MCF 10A (cell line): ENCODE results near the gene ALOXE3. TPM values are rescaled to one million over a fixed set of nuclear protein-coding genes. Genes with fewer than 3 reads are reported as not detected.

Source experiments
- BruUV-seq: library from RNA; stranded (reverse); fragments of 400-500 nt; replicated peaks from 2 replicates; lab custom pipeline; 2021; lab: Mats Ljungman, UMichigan
- CTCF ChIA-PET: fragments of 300-600 bp; sonication (Branson Sonifier 250); formaldehyde crosslinking; extraction: SDS; loops from one replicate; lab custom pipeline; 2021; ENCODE audit warnings: antibody characterized with exemption, inconsistent platforms; lab: Yijun Ruan, JAX
- POLR2A ChIA-PET: fragments of 300-600, 350-650 bp; sonication (Branson Sonifier 250); formaldehyde crosslinking; extraction: SDS; loops from one replicate; lab custom pipeline; 2020; ENCODE audit warnings: antibody characterized with exemption, inconsistent platforms; lab: Yijun Ruan, JAX
- DNase-seq: peaks from one replicate; pipeline ENCODE4 v3.0.0-alpha.2; 2018; ENCODE audit not compliant: unreplicated experiment
- H3K27ac Mint-ChIP-seq: one replicate; pipeline ENCODE4 v1.8.0; 2022; ENCODE audit warnings: mild to moderate bottlenecking, low read depth, mixed read lengths; ENCODE audit not compliant: unreplicated experiment
- H3K27me3 Mint-ChIP-seq: one replicate; pipeline ENCODE4 v1.8.0; 2022; ENCODE audit warnings: mixed read lengths; ENCODE audit not compliant: insufficient read depth, unreplicated experiment
- H3K36me3 Mint-ChIP-seq: one replicate; pipeline ENCODE4 v1.8.0; 2022; ENCODE audit warnings: mild to moderate bottlenecking, moderate library complexity, mixed read lengths; ENCODE audit not compliant: insufficient read depth, unreplicated experiment
- H3K4me1 Mint-ChIP-seq: one replicate; pipeline ENCODE4 v1.8.0; 2022; ENCODE audit warnings: mixed read lengths; ENCODE audit not compliant: insufficient read depth, unreplicated experiment
- H3K4me3 Mint-ChIP-seq: one replicate; pipeline ENCODE4 v1.8.0; 2022; ENCODE audit warnings: mild to moderate bottlenecking, moderate library complexity, mixed read lengths; ENCODE audit not compliant: unreplicated experiment
- H3K9me3 Mint-ChIP-seq: one replicate; pipeline ENCODE4 v1.8.0; 2022; ENCODE audit warnings: mixed read lengths; ENCODE audit not compliant: unreplicated experiment
- intact Hi-C: fragments of 100-400 bp; cut with micrococcal nuclease; formaldehyde crosslinking; loops from 2 replicates; pipeline ENCODE4 v1.14.1; 2022
- total RNA-seq: library from RNA; stranded (reverse); gene quantifications from 2 replicates; pipeline ENCODE4 v1.2.3, GENCODE V29; 2022
- TF ChIP-seq, protein P1 (sequence below): fragments of 200-600 bp; IDR thresholded peaks from one replicate; pipeline ENCODE4 v1.8.0; 2022; ENCODE audit warnings: antibody characterized with exemption, mild to moderate bottlenecking; ENCODE audit not compliant: unreplicated experiment

The ALOXE3 gene
- total RNA-seq, 1 experiment from 2014 or later, result 13.1 TPM

DNA sequence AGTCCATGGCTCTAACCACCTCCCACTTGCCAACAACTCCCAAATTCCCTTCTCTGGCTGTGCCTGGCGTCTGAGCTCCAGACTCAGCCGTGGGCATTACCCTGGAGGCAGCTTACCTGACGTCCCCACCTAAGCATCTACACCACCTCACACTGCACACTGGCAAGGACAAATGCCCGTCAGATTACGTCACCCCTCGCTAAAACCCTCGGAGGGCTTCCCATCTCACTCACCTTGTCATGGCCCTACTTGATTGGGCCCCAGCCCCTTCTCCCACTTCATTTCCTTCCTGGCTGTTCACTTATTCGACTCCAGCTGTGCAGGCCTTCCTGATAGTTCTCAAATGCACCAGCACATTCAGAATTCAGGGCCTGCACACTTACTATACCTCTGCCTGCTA lies 13.4 kb downstream of the ALOXE3 start:
- no peak for DNase-seq
- ChIA-PET POLR2A (interaction anchor here (0.6 to 3.4 kb wide), 9 partner anchors 11 to 99 kb away, joined by 3 to 17 read pairs (median 3); no protein-coding TSS in a partner anchor), CTCF (interaction anchor here (0.9 to 14.2 kb wide), 8 partner anchors 11 to 48 kb away, joined by 3 to 233 read pairs (median 9); partner anchors contain the start of genes ALOX12B and ALOXE3)
- H3K4me1 Mint-ChIP-seq, result peaks cover 46% of the 10 kb centered on the region
- no TSS peak for BruUV-seq
- H3K27me3 Mint-ChIP-seq, result no peaks in the 10 kb centered on the region
- H3K4me3 Mint-ChIP-seq, result no peak overlapping the region
- TF ChIP-seq, protein P1, sequence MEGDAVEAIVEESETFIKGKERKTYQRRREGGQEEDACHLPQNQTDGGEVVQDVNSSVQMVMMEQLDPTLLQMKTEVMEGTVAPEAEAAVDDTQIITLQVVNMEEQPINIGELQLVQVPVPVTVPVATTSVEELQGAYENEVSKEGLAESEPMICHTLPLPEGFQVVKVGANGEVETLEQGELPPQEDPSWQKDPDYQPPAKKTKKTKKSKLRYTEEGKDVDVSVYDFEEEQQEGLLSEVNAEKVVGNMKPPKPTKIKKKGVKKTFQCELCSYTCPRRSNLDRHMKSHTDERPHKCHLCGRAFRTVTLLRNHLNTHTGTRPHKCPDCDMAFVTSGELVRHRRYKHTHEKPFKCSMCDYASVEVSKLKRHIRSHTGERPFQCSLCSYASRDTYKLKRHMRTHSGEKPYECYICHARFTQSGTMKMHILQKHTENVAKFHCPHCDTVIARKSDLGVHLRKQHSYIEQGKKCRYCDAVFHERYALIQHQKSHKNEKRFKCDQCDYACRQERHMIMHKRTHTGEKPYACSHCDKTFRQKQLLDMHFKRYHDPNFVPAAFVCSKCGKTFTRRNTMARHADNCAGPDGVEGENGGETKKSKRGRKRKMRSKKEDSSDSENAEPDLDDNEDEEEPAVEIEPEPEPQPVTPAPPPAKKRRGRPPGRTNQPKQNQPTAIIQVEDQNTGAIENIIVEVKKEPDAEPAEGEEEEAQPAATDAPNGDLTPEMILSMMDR, result no peak
- H3K9me3 Mint-ChIP-seq, result peaks cover 6% of the 10 kb centered on the region
- H3K36me3 Mint-ChIP-seq, result no peaks in the 10 kb centered on the region
- intact Hi-C loops, result no loop called here
- peak overlapping the region; percentile 95 for H3K27ac Mint-ChIP-seq

DNA sequence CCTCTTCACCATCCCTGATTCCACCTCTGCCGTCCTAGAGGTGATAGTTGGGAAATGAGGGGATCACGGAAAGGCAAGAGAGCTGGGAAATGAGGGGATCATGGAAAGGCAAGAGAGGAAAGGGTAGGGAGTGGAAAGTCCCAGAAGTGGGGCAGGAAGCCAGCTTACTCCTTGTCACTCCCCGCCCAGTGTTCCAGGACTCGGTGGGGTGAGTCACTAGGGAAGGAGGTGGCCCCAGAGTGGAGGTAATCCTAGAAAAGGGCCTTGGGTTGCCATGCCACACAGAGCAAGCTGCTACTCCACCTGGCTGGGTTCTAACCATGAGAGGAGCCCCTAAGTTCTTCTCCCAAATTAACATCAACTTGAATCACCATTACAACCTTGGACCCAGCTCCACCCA lies 14.8 kb downstream of the ALOXE3 start:
- DNase-seq, result peak; percentile 81
- Mint-ChIP-seq H3K36me3 (no peaks in the 10 kb centered on the region), H3K9me3 (peaks cover 6% of the 10 kb centered on the region), H3K4me3 (peak overlapping the region; percentile 32), H3K27me3 (no peaks in the 10 kb centered on the region), H3K4me1 (peaks cover 47% of the 10 kb centered on the region), H3K27ac (peak overlapping the region; percentile 78)
- ChIA-PET POLR2A (interaction anchor here (1.3 to 3.4 kb wide), 2 partner anchors 10 to 16 kb away, joined by 3 to 17 read pairs; no protein-coding TSS in a partner anchor), CTCF (interaction anchor here (0.7 to 14.2 kb wide), 7 partner anchors 12 to 43 kb away, joined by 3 to 233 read pairs (median 6); partner anchors contain the start of gene ALOX12B)
- intact Hi-C loops, result no loop called here
- TF ChIP-seq, protein P1, result no peak
- no TSS peak for BruUV-seq

DNA sequence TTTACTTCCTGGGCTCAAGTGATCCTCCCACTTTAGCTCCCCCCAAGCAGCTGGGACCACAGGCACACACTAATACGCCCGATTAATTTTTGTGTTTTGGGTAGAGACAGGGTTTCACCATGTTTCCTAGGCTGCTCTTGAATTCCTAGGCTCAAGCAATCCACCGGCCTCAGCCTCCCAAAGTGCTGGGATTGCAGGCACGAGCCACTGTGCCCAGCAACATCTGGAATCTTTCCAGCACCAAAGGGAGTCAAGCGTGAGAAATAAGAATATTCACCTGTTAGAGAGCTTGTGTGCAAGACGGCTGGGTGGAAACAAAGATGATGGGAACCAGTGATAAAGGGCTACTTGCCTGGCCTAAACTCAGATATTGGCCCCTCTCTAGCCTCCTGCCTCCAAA lies 16.6 kb downstream of the ALOXE3 start:
- H3K36me3 Mint-ChIP-seq, result no peaks in the 10 kb centered on the region
- peaks cover 43% of the 10 kb centered on the region for H3K4me1 Mint-ChIP-seq
- POLR2A ChIA-PET, result interaction anchor here (1.7 kb wide), 1 partner anchor 9 kb away, joined by 4 read pairs; no protein-coding TSS in a partner anchor
- H3K4me3 Mint-ChIP-seq, result no peak overlapping the region
- no peak overlapping the region for H3K27ac Mint-ChIP-seq
- TF ChIP-seq, protein P1, result no peak
- BruUV-seq, result no TSS peak
- intact Hi-C loops, result no loop called here
- H3K9me3 Mint-ChIP-seq, result peaks cover 6% of the 10 kb centered on the region
- DNase-seq, result no peak
- CTCF ChIA-PET, result interaction anchor here (0.7 to 14.2 kb wide), 7 partner anchors 9 to 42 kb away, joined by 3 to 233 read pairs (median 6); partner anchors contain the start of gene ALOX12B
- H3K27me3 Mint-ChIP-seq, result no peaks in the 10 kb centered on the region

DNA sequence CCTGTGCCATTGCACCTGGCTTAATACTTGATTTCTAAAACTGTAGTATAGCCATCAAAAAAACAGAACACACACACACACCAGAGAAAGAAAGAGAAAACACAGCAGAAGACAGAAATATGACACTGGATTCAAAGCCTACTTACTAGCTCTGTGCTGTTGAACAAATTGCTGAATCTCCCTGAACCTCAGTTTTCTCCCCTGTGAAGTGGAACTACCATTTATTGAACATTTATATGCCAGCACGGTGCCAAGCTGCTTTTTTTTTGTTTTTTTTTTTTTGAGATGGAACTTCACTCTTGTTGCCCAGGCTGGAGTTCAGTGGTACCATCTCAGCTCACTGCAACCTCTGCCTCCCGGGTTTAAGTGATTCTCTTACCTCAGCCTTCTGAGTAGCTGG lies 17.6 kb downstream of the ALOXE3 start:
- H3K9me3 Mint-ChIP-seq, result peaks cover 6% of the 10 kb centered on the region
- POLR2A ChIA-PET, result no interaction called here
- BruUV-seq, result no TSS peak
- H3K4me3 Mint-ChIP-seq, result no peak overlapping the region
- H3K4me1 Mint-ChIP-seq, result peaks cover 34% of the 10 kb centered on the region
- CTCF ChIA-PET, result interaction anchor here (0.7 to 14.2 kb wide), 8 partner anchors 10 to 44 kb away, joined by 3 to 233 read pairs (median 6); partner anchors contain the start of genes ALOX12B and ALOXE3
- no peak for DNase-seq
- intact Hi-C loops, result no loop called here
- TF ChIP-seq, protein P1, result no peak
- H3K36me3 Mint-ChIP-seq, result no peaks in the 10 kb centered on the region
- no peaks in the 10 kb centered on the region for H3K27me3 Mint-ChIP-seq
- H3K27ac Mint-ChIP-seq, result no peak overlapping the region
